ENCODE measurements around the gene STXBP2.

DNA sequence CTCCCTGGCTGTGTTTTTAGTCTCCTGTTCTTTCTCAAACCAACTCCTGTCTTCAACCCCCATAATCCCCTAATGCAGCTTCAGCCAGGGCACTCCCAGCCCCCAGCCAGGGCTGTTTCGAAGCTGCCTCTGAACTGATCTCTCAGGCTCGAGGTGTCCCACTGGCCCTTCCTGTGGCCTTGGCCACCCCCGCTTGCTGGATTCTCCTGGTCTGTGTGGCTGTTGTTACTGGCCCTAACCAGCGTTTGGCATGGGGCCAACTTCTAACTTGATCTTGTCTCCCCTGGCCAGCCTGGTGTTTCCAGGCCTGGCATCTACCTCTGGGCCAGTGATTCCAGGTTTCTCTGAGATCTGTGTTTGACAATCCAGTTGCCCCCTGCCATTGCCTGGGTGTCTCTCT, 18.6 kb upstream of the STXBP2 start:
- TF ChIP-seq, protein P1, sequence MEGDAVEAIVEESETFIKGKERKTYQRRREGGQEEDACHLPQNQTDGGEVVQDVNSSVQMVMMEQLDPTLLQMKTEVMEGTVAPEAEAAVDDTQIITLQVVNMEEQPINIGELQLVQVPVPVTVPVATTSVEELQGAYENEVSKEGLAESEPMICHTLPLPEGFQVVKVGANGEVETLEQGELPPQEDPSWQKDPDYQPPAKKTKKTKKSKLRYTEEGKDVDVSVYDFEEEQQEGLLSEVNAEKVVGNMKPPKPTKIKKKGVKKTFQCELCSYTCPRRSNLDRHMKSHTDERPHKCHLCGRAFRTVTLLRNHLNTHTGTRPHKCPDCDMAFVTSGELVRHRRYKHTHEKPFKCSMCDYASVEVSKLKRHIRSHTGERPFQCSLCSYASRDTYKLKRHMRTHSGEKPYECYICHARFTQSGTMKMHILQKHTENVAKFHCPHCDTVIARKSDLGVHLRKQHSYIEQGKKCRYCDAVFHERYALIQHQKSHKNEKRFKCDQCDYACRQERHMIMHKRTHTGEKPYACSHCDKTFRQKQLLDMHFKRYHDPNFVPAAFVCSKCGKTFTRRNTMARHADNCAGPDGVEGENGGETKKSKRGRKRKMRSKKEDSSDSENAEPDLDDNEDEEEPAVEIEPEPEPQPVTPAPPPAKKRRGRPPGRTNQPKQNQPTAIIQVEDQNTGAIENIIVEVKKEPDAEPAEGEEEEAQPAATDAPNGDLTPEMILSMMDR (IDR thresholded peaks at IDR 0.05): no peak
- no peak for TF ChIP-seq EZH2 (IDR thresholded peaks at IDR 0.05)
